Measurements from ENCODE around the gene C2orf92.

C2orf92 gene

GRCh38 chr2:97745474-97746174 lies 76.1 kb downstream of the C2orf92 start:
- DNase-seq (ENCODE audit: low read depth): no peak

- DNase-seq (ENCODE audit: low read depth): no peak
These were observed 77.8 kb downstream of the C2orf92 start for GRCh38 chr2:97747285-97747684.

GRCh38 chr2:97747716-97748115 lies 78.2 kb downstream of the C2orf92 start:
- DNase-seq (ENCODE audit: low read depth): no peak

GRCh38 chr2:97749581-97749980 lies 80.1 kb downstream of the C2orf92 start:
- no peak for DNase-seq (ENCODE audit: low read depth)

GRCh38 chr2:97750017-97750416 lies 80.5 kb downstream of the C2orf92 start:
- DNase-seq (ENCODE audit: low read depth): no peak

GRCh38 chr2:97751752-97752151 lies 82.2 kb downstream of the C2orf92 start:
- no peak for DNase-seq (ENCODE audit: low read depth)

Data from non-pigmented ciliary epithelial cell (primary cell).